Activated CD8-positive, alpha-beta T cell treated with anti-CD3 and anti-CD28 coated beads for 36 hours (primary cell): ENCODE results near the gene SOX15. TPM values are rescaled to one million over a fixed set of nuclear protein-coding genes. Genes with fewer than 3 reads are reported as not detected.

Source experiments
- ATAC-seq: fragments of 200-7000 bp; cut with Tn5 transposase; one replicate; pipeline ENCODE4 v1.10.0; 2021; ENCODE audit warnings: mild to moderate bottlenecking, moderate library complexity
- CTCF ChIA-PET: fragments of 350-600 bp; sonication (Branson Sonifier 250); formaldehyde crosslinking; loops from one replicate; lab custom pipeline; 2021; ENCODE audit warnings: antibody characterized with exemption; lab: Charles Lee
- POLR2A ChIA-PET: fragments of 350-600 bp; sonication (Branson Sonifier 250); formaldehyde crosslinking; loops from one replicate; lab custom pipeline; 2021; ENCODE audit warnings: antibody characterized with exemption; lab: Charles Lee
- DNase-seq: peaks from one replicate; pipeline ENCODE4 v3.0.0-alpha.2; 2020
- H3K27ac Mint-ChIP-seq: one replicate; pipeline ENCODE4 v1.8.0; 2021; ENCODE audit warnings: mild to moderate bottlenecking, mixed read lengths
- H3K27me3 Mint-ChIP-seq: one replicate; pipeline ENCODE4 v1.8.0; 2021; ENCODE audit warnings: mixed read lengths
- H3K36me3 Mint-ChIP-seq: one replicate; pipeline ENCODE4 v1.8.0; 2021; ENCODE audit warnings: low read depth, mixed read lengths
- H3K4me1 Mint-ChIP-seq: one replicate; pipeline ENCODE4 v1.8.0; 2021; ENCODE audit warnings: low read depth, mixed read lengths
- H3K4me3 Mint-ChIP-seq: one replicate; pipeline ENCODE4 v1.8.0; 2021; ENCODE audit warnings: mild to moderate bottlenecking, moderate library complexity, mixed read lengths
- H3K9me3 Mint-ChIP-seq: one replicate; pipeline ENCODE4 v1.8.0; 2021; ENCODE audit warnings: mixed read lengths
- CTCF ChIP-seq: fragments of 200-600 bp; IDR thresholded peaks from one replicate; pipeline ENCODE4 v1.8.0; 2022; ENCODE audit warnings: antibody characterized with exemption, mild to moderate bottlenecking
- intact Hi-C: fragments of 100-400 bp; cut with micrococcal nuclease; formaldehyde crosslinking; loops from one replicate; pipeline ENCODE4 v1.10.0; 2022
- total RNA-seq, 2 experiments: library from RNA; stranded (reverse); gene quantifications; one replicate each; pipeline ENCODE4 v1.2.3, GENCODE V29; 2021

Gene SOX15
- total RNA-seq, 2 experiments from 2014 or later = 0.25 TPM; not detected in 1

GRCh38 chr17:7593296-7593695, 3.4 kb upstream of the SOX15 start:
- ChIA-PET POLR2A (interaction anchor here (1.2 to 1.5 kb wide), 2 partner anchors 13 to 93 kb away, joined by 3 read pairs; no protein-coding TSS in a partner anchor), CTCF (interaction anchor here (0.8 to 2.1 kb wide), 2 partner anchors 33 to 94 kb away, joined by 3 to 7 read pairs; partner anchors contain the start of gene TP53)
- H3K9me3 Mint-ChIP-seq = no peaks in the 10 kb centered on the region
- intact Hi-C loops = no loop called here
- DNase-seq (no peak), ATAC-seq (no peak)
- peaks cover 47% of the 10 kb centered on the region for H3K36me3 Mint-ChIP-seq
- H3K4me3 Mint-ChIP-seq = no peak overlapping the region
- H3K27ac Mint-ChIP-seq = peak overlapping the region; percentile 8
- TF ChIP-seq CTCF = no peak
- no peaks in the 10 kb centered on the region for H3K27me3 Mint-ChIP-seq
- H3K4me1 Mint-ChIP-seq = no peaks in the 10 kb centered on the region

GRCh38 chr17:7592422-7593021, 2.6 kb upstream of the SOX15 start:
- Mint-ChIP-seq H3K9me3 (no peaks in the 10 kb centered on the region), H3K4me1 (no peaks in the 10 kb centered on the region), H3K27me3 (no peaks in the 10 kb centered on the region), H3K36me3 (peaks cover 55% of the 10 kb centered on the region), H3K4me3 (no peak overlapping the region), H3K27ac (no peak overlapping the region)
- TF ChIP-seq CTCF = no peak
- POLR2A ChIA-PET = interaction anchor here (0.8 to 1.5 kb wide), 3 partner anchors 12 to 94 kb away, joined by 3 read pairs; partner anchors contain the start of gene CD68
- CTCF ChIA-PET = interaction anchor here (0.6 to 1.1 kb wide), 3 partner anchors 26 to 81 kb away, joined by 3 to 5 read pairs (median 3); no protein-coding TSS in a partner anchor
- no peak for ATAC-seq
- DNase-seq = no peak
- intact Hi-C loops = no loop called here

- Mint-ChIP-seq H3K27me3 (no peaks in the 10 kb centered on the region), H3K9me3 (no peaks in the 10 kb centered on the region), H3K27ac (no peak overlapping the region), H3K4me1 (peaks cover 3% of the 10 kb centered on the region), H3K36me3 (peaks cover 57% of the 10 kb centered on the region), H3K4me3 (no peak overlapping the region)
- DNase-seq = no peak
- ATAC-seq = no peak
- intact Hi-C loops = no loop called here
- ChIA-PET POLR2A (interaction anchor here (0.8 kb wide), 2 partner anchors 11 to 12 kb away, joined by 3 read pairs; partner anchors contain the start of gene CD68), CTCF (interaction anchor here (0.8 to 1.1 kb wide), 2 partner anchors 77 to 82 kb away, joined by 3 to 5 read pairs; no protein-coding TSS in a partner anchor)
- TF ChIP-seq CTCF = no peak
Observed at GRCh38 chr17:7591596-7591995, 1.7 kb upstream of the SOX15 start.

- DNase-seq (no peak), ATAC-seq (no peak)
- CTCF ChIA-PET = interaction anchor here (1.5 to 2.8 kb wide), 5 partner anchors 18 to 254 kb away, joined by 3 to 15 read pairs (median 12); partner anchors contain the start of genes ACAP1 and TMEM95
- POLR2A ChIA-PET = interaction anchor here (1.4 to 12.5 kb wide), 4 partner anchors 11 to 96 kb away, joined by 4 to 195 read pairs (median 6); partner anchors contain the start of genes CD68 and TP53
- H3K36me3 Mint-ChIP-seq = peaks cover 56% of the 10 kb centered on the region
- H3K4me1 Mint-ChIP-seq = peaks cover 7% of the 10 kb centered on the region
- no peaks in the 10 kb centered on the region for H3K27me3 Mint-ChIP-seq
- H3K9me3 Mint-ChIP-seq = no peaks in the 10 kb centered on the region
- no peak overlapping the region for H3K27ac Mint-ChIP-seq
- no peak overlapping the region for H3K4me3 Mint-ChIP-seq
- intact Hi-C loops = no loop called here
- TF ChIP-seq CTCF = no peak
Observed at GRCh38 chr17:7590743-7591142, 849 bp upstream of the SOX15 start.
